MM.1S (cell line): Measurements from ENCODE around the gene IL1RAP.

ENCODE experiments used
- EZH2 ChIP-seq: fragments of 300-600 bp; sonication (generic); optimal IDR thresholded peaks from 2 replicates; pipeline ENCODE3; 2017; ENCODE audit warnings: low read depth, mild to moderate bottlenecking, antibody characterized with exemption, low read length, mixed read lengths
- EZH2phosphoT487 ChIP-seq: fragments of 300-600 bp; sonication (generic); IDR thresholded peaks from 2 replicates; pipeline ENCODE4 v1.6.1; 2018; ENCODE audit warnings: antibody characterized with exemption, low read length
- TF ChIP-seq, protein P1 (sequence below): fragments of 300-600 bp; sonication (generic); IDR thresholded peaks from 2 replicates; pipeline ENCODE4 v1.5.1; 2016; ENCODE audit warnings: antibody characterized with exemption, low read length, mixed read lengths

GRCh38 chr3:190692256-190692655, 178.4 kb downstream of the IL1RAP start:
- no peak for TF ChIP-seq EZH2
- TF ChIP-seq, protein P1, sequence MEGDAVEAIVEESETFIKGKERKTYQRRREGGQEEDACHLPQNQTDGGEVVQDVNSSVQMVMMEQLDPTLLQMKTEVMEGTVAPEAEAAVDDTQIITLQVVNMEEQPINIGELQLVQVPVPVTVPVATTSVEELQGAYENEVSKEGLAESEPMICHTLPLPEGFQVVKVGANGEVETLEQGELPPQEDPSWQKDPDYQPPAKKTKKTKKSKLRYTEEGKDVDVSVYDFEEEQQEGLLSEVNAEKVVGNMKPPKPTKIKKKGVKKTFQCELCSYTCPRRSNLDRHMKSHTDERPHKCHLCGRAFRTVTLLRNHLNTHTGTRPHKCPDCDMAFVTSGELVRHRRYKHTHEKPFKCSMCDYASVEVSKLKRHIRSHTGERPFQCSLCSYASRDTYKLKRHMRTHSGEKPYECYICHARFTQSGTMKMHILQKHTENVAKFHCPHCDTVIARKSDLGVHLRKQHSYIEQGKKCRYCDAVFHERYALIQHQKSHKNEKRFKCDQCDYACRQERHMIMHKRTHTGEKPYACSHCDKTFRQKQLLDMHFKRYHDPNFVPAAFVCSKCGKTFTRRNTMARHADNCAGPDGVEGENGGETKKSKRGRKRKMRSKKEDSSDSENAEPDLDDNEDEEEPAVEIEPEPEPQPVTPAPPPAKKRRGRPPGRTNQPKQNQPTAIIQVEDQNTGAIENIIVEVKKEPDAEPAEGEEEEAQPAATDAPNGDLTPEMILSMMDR, result no peak
- no peak for TF ChIP-seq EZH2phosphoT487
